HG03025 (cell line): ENCODE results near the gene VTN.
A peak's percentile ranks its signal among the peaks of the same experiment; 100 is the strongest.

Source experiments
- ATAC-seq: cut with Tn5 transposase; IDR thresholded peaks from one replicate; pipeline ENCODE4 v1.9.1; 2021; ENCODE audit warnings: mild to moderate bottlenecking, moderate library complexity; ENCODE audit not compliant: unreplicated experiment, low FRiP score

The VTN gene, protein sequence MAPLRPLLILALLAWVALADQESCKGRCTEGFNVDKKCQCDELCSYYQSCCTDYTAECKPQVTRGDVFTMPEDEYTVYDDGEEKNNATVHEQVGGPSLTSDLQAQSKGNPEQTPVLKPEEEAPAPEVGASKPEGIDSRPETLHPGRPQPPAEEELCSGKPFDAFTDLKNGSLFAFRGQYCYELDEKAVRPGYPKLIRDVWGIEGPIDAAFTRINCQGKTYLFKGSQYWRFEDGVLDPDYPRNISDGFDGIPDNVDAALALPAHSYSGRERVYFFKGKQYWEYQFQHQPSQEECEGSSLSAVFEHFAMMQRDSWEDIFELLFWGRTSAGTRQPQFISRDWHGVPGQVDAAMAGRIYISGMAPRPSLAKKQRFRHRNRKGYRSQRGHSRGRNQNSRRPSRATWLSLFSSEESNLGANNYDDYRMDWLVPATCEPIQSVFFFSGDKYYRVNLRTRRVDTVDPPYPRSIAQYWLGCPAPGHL

DNA sequence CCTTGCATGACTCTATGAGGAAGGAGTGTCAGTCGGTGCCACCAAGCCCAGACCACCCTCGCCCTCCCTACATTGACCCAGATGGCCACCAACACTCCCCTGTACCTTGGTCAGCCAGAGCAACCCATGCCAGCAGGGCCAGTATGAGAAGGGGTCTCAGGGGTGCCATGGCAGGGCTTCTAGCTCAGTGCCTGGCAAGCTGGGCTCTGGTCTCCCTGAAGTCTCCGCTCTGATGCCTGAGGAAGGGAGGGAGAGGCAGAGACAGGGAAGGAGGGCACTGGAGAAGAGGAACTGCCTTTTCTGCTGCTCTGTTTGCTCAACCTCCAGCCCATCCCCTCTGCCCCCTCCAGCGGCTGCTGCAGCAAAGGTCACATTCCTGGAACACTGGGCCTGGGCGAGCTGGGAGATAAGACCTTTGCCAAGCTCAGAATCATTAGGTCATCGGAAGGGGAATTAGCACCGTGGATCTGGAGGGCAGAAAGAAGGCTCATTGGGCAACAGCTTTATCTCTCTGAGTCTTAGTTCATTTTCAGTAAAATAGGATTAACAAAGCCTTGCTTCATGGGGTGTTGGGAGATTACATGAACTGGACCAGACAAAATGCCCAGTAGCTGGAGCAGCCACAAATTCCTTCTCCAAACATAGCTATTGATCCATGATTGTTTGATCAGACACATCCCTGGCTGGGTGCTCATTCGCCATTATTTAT is at the start of gene VTN:
Gene VTN (minus strand): TSS at position 273 of the 709 bp plus-strand sequence. CDS start 104 bp downstream, at position 169.
- ATAC-seq = no peak

DNA sequence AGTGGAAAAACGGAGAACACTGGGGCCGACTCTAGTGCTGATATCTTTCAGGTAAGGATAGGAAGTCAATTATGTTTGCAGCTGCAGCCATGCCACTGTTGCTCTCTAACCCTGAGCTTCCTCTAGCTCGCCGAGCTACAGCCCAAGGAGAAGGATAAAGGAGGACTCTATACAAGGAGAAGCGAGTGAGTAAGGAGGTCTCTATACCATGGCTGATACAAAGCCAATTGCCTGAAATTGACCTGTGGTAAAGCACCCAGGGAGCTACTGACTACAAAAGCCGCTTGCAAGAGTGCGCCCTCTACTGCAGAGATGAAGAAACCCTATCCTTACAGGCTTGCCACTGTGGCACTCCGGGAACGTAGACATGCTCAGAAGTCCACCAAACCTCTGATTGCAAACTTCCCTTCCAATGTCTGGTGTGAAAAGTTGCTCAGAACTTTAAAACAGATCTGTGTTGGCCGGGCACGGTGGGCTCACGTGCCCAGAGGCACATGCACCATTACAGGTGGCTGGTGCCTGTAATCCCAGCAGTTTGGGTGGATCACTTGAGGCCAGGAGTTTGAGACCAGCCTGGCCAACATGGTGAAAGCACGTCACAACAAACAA is 46.7 kb upstream of the VTN start:
- ATAC-seq = no peak

DNA sequence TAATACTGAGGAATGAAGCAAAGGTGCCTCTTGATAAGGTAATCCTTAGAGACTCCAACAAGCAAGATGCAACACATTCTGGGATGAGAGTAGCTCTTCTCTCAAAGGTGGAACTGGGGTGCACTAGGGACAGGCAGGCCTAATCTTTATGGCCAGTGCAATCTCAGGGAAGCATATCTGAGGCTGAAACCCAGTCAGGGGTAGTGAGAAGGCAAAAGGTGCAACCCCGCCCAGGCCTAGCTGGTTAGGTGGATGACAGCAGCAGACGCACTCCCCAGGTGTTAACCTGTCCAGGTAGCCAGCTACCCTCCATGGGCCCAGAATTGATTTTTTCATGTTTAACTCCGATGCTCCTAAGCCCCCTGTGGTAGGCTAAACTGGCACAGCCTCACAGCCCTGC is 45.8 kb upstream of the VTN start:
- ATAC-seq = no peak

DNA sequence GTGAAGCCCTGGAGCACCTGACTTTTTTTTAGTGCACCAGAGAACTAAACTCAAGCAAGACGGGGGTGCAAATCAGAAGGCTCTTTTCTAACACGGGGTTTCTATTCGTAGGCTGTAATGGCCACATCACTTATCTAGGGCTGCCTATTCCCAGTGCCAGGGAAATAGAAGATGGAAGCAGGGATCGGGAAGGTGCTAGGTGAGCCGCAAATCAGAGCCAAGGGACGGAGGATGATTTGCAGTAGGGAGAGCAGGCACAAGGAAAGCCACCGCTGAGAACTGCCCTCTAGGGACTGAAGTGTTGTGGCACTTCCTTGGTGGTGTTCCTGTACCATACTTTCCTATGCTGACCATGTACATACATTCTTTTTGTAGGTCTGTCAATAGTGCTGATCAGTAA is 43.7 kb upstream of the VTN start:
- ATAC-seq = no peak

DNA sequence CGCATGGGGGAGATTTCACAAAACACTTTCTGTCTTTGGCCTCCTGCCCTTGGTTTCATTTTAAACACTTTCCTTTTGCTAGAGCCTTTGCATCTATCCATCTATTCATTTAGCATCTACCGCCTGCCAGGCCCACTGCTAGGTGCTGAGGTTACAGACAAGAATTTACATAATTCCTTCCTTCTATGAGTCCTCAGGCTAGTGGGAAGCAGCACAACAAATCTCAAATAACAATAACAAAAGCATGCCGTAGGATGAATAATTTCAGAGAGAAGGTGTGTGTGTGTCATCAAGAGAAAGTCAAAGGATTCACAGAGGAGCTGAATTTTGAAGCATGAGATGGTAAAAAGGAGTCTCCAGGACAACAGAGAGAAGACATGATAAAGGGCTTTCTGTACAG is 42.0 kb upstream of the VTN start:
- ATAC-seq = no peak

DNA sequence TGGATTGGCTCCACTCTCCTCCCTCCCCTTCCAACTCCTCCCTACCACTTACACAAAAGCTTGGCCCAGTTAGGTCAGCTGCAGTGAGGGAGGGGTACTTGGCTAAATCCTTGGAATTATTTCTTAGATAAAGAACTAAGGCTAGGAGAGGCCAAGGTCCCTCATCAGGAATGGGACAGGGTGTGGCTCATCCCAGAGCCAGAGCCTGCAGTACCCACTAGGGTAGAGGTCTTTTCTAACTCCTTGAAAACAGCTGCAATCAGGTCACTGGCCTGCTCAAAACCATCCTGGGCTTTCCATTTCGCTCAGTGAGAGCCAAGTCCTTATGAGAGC is 37.8 kb upstream of the VTN start:
- ATAC-seq = no peak

DNA sequence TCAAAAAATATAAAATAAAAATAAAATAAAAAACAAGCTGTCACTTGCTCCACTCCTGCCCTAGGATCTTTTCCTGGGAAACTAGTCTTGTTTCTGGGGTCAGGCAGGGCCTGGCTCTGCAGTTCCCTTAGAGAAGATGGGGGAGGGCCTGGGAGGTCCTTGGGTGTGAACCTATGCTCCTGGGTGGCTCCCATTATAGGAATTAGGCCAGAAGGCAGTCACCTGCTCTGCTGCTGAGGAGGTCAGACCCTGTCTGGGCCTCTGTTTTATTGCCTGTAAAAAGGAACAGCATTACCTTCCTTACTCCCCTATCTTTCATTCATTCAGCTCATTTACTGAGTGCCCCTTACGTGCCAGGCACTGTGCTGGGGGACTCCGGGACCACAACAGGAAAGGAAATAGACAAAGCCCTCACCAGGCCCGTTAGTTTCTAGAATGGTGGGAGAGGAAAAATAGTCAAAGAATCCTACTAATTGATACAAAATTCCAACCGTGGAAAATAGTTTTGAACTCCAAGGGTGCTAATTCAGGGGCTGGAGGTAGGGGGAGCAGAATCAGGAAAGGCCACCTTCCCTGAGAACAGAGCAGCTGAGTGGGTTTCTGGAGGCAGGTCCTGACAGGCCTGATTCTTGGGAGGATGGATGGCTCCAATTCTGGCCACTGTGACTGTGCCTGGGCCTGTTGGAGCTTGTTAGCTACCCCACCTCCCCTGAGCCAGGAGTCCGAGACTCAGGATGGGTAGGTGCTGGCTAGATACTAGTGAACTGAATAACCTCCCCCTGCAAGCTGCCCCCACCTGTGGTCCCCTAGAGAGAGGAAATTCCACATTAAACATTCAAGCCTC is 37.2 kb upstream of the VTN start:
- no peak for ATAC-seq

DNA sequence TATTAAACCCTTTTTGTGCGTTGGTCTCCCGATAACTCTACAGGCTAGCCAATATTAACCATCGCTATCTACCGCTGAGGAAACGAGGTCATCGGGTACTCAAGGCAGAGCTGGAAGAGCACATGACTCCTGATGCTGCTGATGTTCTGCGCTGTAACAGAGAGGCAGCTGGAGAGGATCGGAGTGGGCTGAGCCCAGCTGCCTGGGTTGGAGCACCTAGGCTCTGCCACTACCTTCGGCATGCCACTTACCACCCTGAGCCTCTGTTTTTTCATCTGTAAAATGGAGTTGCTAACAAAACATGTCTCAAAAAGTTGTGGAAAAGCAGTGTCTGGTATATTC is 36.3 kb upstream of the VTN start:
- no peak for ATAC-seq

DNA sequence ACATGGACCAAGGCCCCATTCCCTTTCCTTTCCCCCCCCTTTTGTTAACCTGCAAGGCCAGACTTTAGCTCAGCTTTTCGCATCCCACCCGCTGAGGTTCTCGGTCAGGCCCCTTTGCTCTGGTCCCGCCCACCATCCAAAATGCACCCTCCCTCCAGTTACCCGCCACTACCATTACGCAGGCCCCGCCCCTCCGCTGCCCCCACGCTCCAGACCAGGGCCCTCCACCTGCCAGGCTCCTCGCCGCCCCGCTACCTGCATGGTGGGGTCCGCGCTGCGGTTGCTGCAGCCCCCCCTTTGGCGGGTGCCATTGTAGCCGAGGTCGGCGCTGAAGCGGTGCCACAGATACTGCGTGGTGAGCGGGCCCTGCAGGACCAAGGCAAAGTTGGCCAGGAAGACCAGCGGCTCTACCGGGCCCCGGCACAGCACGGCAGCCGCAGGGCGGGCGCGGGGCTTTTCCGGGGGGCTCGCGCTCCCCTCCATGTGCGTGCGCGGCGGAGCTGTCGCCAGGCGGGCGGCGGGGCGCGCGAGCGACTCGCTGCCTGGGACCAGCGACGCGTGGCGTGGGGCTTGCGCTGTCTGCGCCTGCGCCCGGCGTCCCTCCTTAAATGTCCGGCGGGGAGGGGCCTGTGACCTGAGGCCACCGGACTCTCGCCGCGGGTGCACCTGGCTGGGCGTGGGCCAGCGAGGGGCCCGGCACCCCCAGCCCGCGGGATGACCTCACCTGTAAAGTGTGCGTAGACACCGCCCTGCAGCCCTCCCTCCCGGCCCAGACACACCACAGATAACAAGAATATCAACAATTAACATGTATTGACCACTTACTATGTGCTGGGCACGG is 35.7 kb upstream of the VTN start, which contains the start of gene SLC46A1:
Gene SLC46A1 (minus strand): TSS at position 581 of the 841 bp plus-strand sequence. CDS start 98 bp downstream, at position 483.
- ATAC-seq = peak; percentile 61

DNA sequence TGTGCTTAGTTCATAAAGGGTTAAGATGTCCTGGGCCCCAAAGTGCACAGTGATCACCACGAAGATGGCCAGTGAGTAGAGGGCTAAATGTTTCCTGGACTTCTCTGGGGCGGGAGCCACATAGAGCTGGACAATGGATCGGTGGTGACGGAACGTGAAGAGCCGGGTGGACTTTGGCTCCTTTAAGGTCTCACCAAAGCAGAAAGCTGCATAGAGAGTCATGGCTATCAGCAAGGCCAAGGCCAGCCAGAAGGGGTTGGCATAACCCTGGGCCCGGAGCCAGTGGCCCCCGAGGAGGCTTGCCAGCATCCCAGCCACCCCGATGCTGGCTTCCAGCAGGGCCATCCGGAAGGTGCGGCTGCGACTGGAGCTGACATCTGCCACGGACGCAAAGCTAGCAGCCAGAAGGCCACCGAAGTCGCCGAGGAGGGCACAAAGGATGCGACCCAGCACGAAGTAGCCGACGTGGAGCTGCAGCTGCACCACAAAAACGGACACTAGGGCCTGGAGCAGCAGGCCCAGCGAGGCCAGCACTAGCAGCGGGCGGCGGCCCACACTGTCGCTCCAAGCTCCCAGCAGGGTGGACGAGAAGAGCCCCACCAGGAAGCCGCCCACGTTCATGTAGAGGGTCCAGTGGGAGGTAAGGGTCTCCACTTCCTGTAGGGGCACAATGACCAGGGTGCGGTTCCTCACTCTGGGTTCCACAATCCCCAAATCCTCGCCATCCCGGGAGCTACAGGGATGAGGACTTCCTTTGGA is 34.9 kb upstream of the VTN start:
- ATAC-seq = no peak

DNA sequence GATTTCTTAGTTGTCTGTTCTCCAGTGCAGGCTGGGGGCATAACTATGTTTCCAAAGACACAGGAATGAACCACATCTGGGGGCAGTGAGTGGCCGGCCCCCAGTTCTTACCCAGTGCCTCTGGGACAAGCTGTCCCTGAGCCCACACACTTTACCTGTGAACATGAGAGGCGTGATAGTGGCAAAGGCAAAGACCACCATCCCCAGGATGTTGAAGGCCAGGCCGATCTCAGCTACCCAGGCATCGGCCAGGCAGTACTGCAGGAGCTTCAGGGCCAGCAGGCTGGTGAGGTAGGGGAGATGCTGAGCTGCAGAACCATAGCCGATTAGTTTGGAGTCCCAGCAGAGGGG is 34.3 kb upstream of the VTN start:
- no peak for ATAC-seq

DNA sequence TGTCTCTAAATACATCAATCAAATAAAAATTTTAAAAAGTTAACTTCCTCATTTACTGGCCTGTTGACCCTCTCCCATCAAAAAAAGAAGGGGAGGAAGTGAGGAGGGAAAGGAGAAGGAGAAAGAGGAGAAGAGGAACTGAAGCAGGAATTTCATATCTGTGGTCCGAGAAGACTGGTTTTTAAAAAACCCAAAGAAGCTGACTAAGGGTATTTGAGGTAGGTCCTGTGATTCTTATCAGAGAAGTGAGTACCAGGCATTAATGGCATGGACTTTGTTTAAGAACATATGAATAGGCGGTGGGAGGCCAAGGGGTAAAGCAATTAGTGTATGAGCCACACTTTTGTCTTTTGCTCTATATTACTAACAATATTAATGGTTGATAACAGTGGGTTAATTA is 33.9 kb upstream of the VTN start:
- ATAC-seq = no peak

DNA sequence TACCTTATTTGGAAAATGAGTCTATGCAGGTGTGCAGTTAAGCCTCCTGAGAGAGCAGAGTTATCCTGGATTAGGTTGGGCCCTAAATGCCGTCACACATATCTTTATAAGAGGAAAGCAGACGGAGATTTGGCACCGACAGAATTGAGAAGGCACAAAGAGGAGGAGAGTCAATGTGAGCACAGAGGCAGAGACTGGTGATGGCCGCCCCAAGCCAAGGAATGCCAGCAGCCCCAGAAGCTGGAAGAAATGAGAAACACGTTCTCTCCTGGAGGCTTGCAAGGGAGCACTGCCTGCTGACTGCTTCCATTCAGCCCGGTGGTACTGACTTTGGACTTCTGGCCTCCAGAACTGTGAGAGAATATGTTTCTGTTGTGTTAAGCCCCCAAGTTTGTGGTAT is 32.7 kb upstream of the VTN start:
- ATAC-seq = no peak

DNA sequence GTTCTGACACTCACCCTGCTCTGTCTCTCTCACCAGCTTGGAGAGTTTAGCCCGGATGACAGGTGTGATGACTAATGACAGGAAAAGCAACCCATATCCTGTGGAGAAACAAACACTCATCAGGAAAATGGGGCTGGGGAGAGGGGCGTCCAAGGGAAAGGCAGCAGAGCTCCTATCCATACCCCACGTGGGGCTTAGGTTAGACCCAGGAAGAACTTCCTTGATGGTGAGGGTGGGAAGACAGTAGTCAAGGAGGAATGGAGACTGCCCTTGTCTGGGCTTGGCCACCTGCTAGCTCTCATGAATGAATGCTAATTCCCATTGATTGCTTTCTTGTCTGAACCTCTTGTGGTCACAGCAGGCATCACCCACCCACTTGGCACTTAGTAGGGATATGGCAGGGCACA is 32.1 kb upstream of the VTN start:
- no peak for ATAC-seq

DNA sequence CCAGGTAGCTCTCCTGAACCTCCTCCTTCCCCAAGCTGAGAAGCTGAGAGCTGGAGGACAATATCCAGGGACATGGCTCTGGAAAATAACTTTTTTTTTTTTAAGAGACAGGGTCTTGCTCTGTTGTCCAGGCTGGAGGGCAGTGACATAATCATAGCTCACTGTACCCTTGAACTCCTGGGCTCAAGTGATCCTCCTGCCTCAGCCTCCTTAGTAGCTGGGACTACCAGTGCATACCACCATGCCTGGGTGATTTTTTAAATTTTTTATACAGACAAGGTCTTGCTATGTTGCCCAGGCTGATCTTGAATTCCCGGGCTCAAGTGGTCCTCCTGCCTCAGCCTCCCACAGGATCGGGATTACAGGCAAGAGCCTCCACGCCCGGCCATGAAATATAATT is 29.7 kb upstream of the VTN start:
- no peak for ATAC-seq

DNA sequence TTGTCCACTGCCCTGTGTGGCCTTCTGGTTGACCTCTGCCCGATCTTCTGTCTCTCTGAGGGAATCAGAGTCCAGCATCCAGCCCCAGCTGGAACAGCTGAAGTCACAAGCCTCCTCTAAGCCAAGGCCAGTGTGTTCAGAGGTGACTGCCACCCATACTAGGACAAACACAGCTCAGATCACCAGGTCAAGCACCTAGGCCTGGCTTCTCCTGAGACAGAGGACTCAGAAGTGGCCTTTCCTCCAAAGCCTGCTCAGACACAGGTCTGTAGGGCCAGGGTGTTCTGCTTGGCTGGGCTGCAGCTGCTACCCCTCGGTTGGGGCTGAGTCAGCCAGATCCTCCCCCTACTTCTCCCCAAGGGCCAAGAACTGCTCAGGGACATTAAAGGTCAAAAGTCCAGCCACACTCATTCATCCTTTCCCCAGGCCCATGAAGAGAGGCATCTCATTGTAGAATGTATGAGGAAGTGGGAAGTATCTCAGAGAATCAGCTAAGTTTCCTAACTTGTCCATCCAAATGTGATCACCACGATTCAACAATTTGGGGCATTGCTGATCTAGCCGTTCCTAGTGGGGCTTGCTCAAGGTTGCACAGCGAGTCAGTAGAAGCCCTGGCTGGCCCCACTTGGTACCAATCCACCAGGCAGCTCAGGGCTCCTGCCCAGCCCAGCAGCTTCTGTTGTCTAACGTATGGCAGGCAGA is 28.3 kb upstream of the VTN start:
- no peak for ATAC-seq

DNA sequence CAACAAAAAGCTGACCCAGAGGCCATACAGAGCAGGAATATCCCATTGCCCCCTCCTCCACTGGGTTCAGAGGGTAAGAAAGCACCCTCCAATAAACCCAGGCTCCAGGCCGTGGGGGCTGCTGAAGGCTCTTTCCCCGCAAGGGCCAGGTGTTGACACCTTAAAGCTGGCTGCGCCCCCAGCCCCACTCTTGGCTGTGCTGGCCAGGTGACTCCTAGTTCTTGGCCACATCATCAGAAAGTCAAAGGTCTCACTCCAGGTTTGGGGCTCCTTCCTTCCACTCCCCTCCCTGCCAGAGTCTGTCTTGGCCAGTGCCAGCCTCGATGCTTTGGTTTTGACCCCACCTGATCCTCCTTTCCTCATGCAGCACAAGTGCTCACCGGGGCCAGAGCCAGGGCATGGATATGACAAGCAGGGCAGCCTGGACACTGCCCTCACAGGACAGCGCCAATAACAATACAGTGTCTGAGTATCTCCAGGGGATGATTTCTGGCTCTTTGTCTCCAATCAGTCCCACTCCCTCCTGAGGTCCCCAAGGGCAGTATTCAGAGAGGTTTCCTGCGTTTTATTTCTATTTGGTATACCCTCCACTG is 27.7 kb upstream of the VTN start:
- ATAC-seq = no peak

DNA sequence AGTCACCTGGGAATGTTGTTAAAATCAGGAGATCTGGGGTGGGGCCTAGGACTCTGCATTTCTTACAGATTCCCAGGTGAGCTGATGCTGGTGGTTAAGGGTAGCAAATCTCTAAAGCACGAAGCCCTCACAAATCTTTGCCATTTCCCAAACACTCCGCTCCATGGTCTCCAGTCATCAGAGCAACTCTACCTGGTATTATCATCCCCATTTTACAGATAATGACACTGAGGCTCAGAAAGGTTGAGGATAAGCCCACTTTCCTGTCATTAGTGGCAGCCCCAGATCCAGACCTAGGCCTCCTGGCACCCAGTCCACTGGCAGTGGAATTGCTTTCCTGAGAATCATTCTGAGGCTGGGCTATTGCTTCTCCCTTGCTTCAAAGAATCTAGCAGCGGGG is 27.2 kb upstream of the VTN start:
- ATAC-seq = no peak
